Measurements from ENCODE around the gene RRAS2.
A peak's percentile ranks its signal among the peaks of the same experiment; 100 is the strongest.

DNA sequence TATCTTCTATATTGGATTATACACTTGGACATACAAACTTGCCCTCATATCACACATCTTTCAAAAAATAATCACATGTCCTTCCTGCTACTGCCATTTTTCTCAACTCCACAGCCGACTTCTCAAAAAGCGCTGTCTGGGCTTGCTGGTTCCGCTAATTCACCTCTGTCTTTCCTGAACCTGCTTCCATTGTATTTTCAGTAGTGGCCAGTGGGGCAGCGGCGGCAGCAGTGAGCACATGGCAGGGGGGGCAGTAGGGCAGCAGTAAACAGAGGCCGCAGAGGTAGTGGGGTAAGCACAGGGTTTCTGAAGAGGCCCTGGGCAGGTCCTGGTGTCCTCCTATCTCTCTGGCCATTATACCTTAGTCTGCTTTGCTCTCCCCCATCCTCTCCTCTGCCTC is 126.3 kb downstream of the RRAS2 start:
- TF ChIP-seq POLR2A (IDR thresholded peaks at IDR 0.05) = no peak
- TF ChIP-seq, protein P1, sequence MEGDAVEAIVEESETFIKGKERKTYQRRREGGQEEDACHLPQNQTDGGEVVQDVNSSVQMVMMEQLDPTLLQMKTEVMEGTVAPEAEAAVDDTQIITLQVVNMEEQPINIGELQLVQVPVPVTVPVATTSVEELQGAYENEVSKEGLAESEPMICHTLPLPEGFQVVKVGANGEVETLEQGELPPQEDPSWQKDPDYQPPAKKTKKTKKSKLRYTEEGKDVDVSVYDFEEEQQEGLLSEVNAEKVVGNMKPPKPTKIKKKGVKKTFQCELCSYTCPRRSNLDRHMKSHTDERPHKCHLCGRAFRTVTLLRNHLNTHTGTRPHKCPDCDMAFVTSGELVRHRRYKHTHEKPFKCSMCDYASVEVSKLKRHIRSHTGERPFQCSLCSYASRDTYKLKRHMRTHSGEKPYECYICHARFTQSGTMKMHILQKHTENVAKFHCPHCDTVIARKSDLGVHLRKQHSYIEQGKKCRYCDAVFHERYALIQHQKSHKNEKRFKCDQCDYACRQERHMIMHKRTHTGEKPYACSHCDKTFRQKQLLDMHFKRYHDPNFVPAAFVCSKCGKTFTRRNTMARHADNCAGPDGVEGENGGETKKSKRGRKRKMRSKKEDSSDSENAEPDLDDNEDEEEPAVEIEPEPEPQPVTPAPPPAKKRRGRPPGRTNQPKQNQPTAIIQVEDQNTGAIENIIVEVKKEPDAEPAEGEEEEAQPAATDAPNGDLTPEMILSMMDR (IDR thresholded peaks at IDR 0.05) = peak in 1 of 7 experiments; percentile 30
